Muscle layer of duodenum (tissue), 2 donors: Measurements from ENCODE around the gene USP33.
"Not testable (repeated sequence)": the region's sequence is repeated elsewhere in the genome, so short reads cannot be mapped to it uniquely, and the experiment has no call there.

Experiments
- H3K27ac ChIP-seq: one replicate; pipeline ENCODE4 v1.7.0; 2013; ENCODE audit warnings: mild to moderate bottlenecking, low read length
- H3K27me3 ChIP-seq: one replicate; pipeline ENCODE4 v1.7.0; 2013; ENCODE audit warnings: low read depth, mild to moderate bottlenecking, control low read depth, low read length
- H3K36me3 ChIP-seq, 2 donors: one replicate each; pipeline ENCODE4 v1.7.0; 2013; ENCODE audit warnings: low read length in 2 of 2, control low read depth in 1 of 2, mild to moderate bottlenecking in 1 of 2; ENCODE audit not compliant: insufficient read depth in 2 of 2, control insufficient read depth in 1 of 2
- H3K4me1 ChIP-seq, 2 donors: one replicate each; pipeline ENCODE4 v1.7.0; 2013; ENCODE audit warnings: low read length in 2 of 2, mild to moderate bottlenecking in 2 of 2, control low read depth in 1 of 2, moderate library complexity in 1 of 2; ENCODE audit not compliant: insufficient read depth in 2 of 2, control insufficient read depth in 1 of 2
- H3K4me3 ChIP-seq, 2 donors: one replicate each; pipeline ENCODE4 v1.7.0; 2013; ENCODE audit warnings: low read length in 2 of 2, low read depth in 1 of 2, mild to moderate bottlenecking in 1 of 2
- H3K9me3 ChIP-seq, 2 donors: one replicate each; pipeline ENCODE4 v1.7.0; 2013; ENCODE audit warnings: low read length in 2 of 2, control low read depth in 1 of 2, mild to moderate bottlenecking in 1 of 2; ENCODE audit not compliant: control insufficient read depth in 1 of 2
- donor health status: healthy.

Gene USP33

GRCh38 chr1:77732090-77732489 is 27.6 kb downstream of the USP33 start:
- H3K27me3 ChIP-seq = no peaks in the 10 kb centered on the region
- no peaks in the 10 kb centered on the region for H3K4me1 ChIP-seq
- no peaks in the 10 kb centered on the region for H3K9me3 ChIP-seq
- H3K4me3 ChIP-seq = no peak overlapping the region
- H3K36me3 ChIP-seq = peaks cover 15 to 33% of the 10 kb centered on the region in 2 donors
- no peak overlapping the region for H3K27ac ChIP-seq

- Histone ChIP-seq H3K36me3 (peaks cover 61 to 64% of the 10 kb centered on the region in 2 donors), H3K4me1 (no peaks in the 10 kb centered on the region), H3K4me3 (no peak overlapping the region), H3K27ac (no peak overlapping the region), H3K27me3 (no peaks in the 10 kb centered on the region), H3K9me3 (no peaks in the 10 kb centered on the region)
Measured at GRCh38 chr1:77725706-77726105, 33.9 kb downstream of the USP33 start.

- H3K27ac ChIP-seq = no peak overlapping the region
- no peaks in the 10 kb centered on the region for H3K4me1 ChIP-seq
- peaks cover 46 to 57% of the 10 kb centered on the region in 2 donors for H3K36me3 ChIP-seq
- no peak overlapping the region for H3K4me3 ChIP-seq
- H3K27me3 ChIP-seq = no peaks in the 10 kb centered on the region
- H3K9me3 ChIP-seq = no peaks in the 10 kb centered on the region
Measured at GRCh38 chr1:77718181-77718580, 41.5 kb downstream of the USP33 start.

- no peaks in the 10 kb centered on the region for H3K4me1 ChIP-seq
- no peak overlapping the region for H3K27ac ChIP-seq
- H3K9me3 ChIP-seq = no peaks in the 10 kb centered on the region
- H3K4me3 ChIP-seq = no peak overlapping the region
- no peaks in the 10 kb centered on the region for H3K27me3 ChIP-seq
- peaks cover 24 to 47% of the 10 kb centered on the region in 2 donors for H3K36me3 ChIP-seq
Measured at GRCh38 chr1:77716065-77716464, 43.6 kb downstream of the USP33 start.

- Histone ChIP-seq H3K27ac (no peak overlapping the region), H3K4me3 (no peak overlapping the region), H3K27me3 (no peaks in the 10 kb centered on the region), H3K36me3 (peaks cover 35 to 63% of the 10 kb centered on the region in 2 donors), H3K4me1 (no peaks in the 10 kb centered on the region), H3K9me3 (no peaks in the 10 kb centered on the region)
Measured at GRCh38 chr1:77709727-77710126, 49.9 kb downstream of the USP33 start.

GRCh38 chr1:77706321-77706720 is 53.3 kb downstream of the USP33 start:
- Histone ChIP-seq H3K36me3 (peaks cover 28 to 44% of the 10 kb centered on the region in 2 donors), H3K9me3 (no peaks in the 10 kb centered on the region), H3K4me3 (no peak overlapping the region), H3K27me3 (no peaks in the 10 kb centered on the region), H3K4me1 (no peaks in the 10 kb centered on the region), H3K27ac (no peak overlapping the region)

- Histone ChIP-seq H3K27ac (no peak overlapping the region), H3K36me3 (peaks cover 16 to 32% of the 10 kb centered on the region in 2 donors), H3K9me3 (no peaks in the 10 kb centered on the region), H3K4me3 (no peak overlapping the region), H3K4me1 (no peaks in the 10 kb centered on the region), H3K27me3 (no peaks in the 10 kb centered on the region)
Measured at GRCh38 chr1:77704736-77705135, 54.9 kb downstream of the USP33 start.

- not testable (repeated sequence) for H3K27me3 ChIP-seq, H3K36me3 ChIP-seq, H3K4me1 ChIP-seq, H3K27ac ChIP-seq, H3K9me3 ChIP-seq, H3K4me3 ChIP-seq
Measured at GRCh38 chr1:77699673-77700072, 60.0 kb downstream of the USP33 start.

- Histone ChIP-seq H3K27ac (no peak overlapping the region), H3K27me3 (no peaks in the 10 kb centered on the region), H3K9me3 (no peaks in the 10 kb centered on the region), H3K4me1 (no peaks in the 10 kb centered on the region), H3K36me3 (peaks cover 7 to 12% of the 10 kb centered on the region in 2 donors), H3K4me3 (no peak overlapping the region)
Measured at GRCh38 chr1:77697441-77697840, 62.2 kb downstream of the USP33 start.

GRCh38 chr1:77688939-77689338 is 70.7 kb downstream of the USP33 start:
- Histone ChIP-seq H3K9me3 (no peaks in the 10 kb centered on the region), H3K27me3 (no peaks in the 10 kb centered on the region), H3K27ac (no peak overlapping the region), H3K4me1 (peaks cover 3 to 4% of the 10 kb centered on the region in 2 donors), H3K4me3 (no peak overlapping the region), H3K36me3 (peaks cover 0 to 4% of the 10 kb centered on the region in 2 donors)

GRCh38 chr1:77687519-77687906 is 72.1 kb downstream of the USP33 start:
- Histone ChIP-seq H3K27ac (no peak overlapping the region), H3K36me3 (no peaks in the 10 kb centered on the region), H3K4me1 (peaks cover 7 to 8% of the 10 kb centered on the region in 2 donors), H3K27me3 (no peaks in the 10 kb centered on the region), H3K4me3 (peak overlapping the region in 1 of 2 donors; percentile 45), H3K9me3 (no peaks in the 10 kb centered on the region)

GRCh38 chr1:77686796-77687518 is 72.7 kb downstream of the USP33 start:
- H3K9me3 ChIP-seq = no peaks in the 10 kb centered on the region
- H3K36me3 ChIP-seq = no peaks in the 10 kb centered on the region
- peaks cover 7 to 8% of the 10 kb centered on the region in 2 donors for H3K4me1 ChIP-seq
- peak overlapping the region in 1 of 2 donors; percentile 45 for H3K4me3 ChIP-seq
- no peaks in the 10 kb centered on the region for H3K27me3 ChIP-seq
- no peak overlapping the region for H3K27ac ChIP-seq
